GM19035 (cell line): ENCODE measurements around the gene POLN.

ENCODE experiments used
- ATAC-seq: cut with Tn5 transposase; IDR thresholded peaks from one replicate; pipeline ENCODE4 v1.9.1; 2021; ENCODE audit not compliant: unreplicated experiment

POLN gene

GRCh38 chr4:2126309-2127043 is 115.4 kb downstream of the POLN start:
- ATAC-seq, result no peak

- ATAC-seq, result no peak
Observed at GRCh38 chr4:2125831-2126230, 116.1 kb downstream of the POLN start.

- ATAC-seq, result no peak
Observed at GRCh38 chr4:2125023-2125422, 116.9 kb downstream of the POLN start.

- ATAC-seq, result no peak
Observed at GRCh38 chr4:2116687-2117400, 125.1 kb downstream of the POLN start.

GRCh38 chr4:2105559-2105958 is 136.4 kb downstream of the POLN start:
- no peak for ATAC-seq

- ATAC-seq, result no peak
Observed at GRCh38 chr4:2104556-2105345, 137.2 kb downstream of the POLN start.

- no peak for ATAC-seq
Observed at GRCh38 chr4:2103843-2104547, 137.9 kb downstream of the POLN start.

GRCh38 chr4:2103127-2103842 is 138.6 kb downstream of the POLN start:
- ATAC-seq, result no peak

GRCh38 chr4:2102045-2102883 is 139.7 kb downstream of the POLN start:
- no peak for ATAC-seq

- ATAC-seq, result no peak
Observed at GRCh38 chr4:2101346-2102044, 140.4 kb downstream of the POLN start.

GRCh38 chr4:2096073-2096609 is 145.8 kb downstream of the POLN start:
- no peak for ATAC-seq

- no peak for ATAC-seq
Observed at GRCh38 chr4:2095236-2096072, 146.5 kb downstream of the POLN start.

GRCh38 chr4:2094545-2094944 is 147.4 kb downstream of the POLN start:
- ATAC-seq, result no peak

GRCh38 chr4:2093265-2093664 is 148.7 kb downstream of the POLN start:
- no peak for ATAC-seq

GRCh38 chr4:2092669-2093053 is 149.3 kb downstream of the POLN start:
- ATAC-seq, result no peak

- no peak for ATAC-seq
Observed at GRCh38 chr4:2091990-2092668, 149.8 kb downstream of the POLN start.

GRCh38 chr4:2090642-2091041 is 151.3 kb downstream of the POLN start:
- ATAC-seq, result no peak
